Nephron progenitor cell (in vitro differentiated cells): Measurements from ENCODE around the gene CHST12.

Experiments
- DNase-seq: peaks from one replicate; pipeline ENCODE4 v3.0.0; 2021
- H3K27ac Mint-ChIP-seq: 2 replicates; pipeline ENCODE4 v1.8.0; 2021; ENCODE audit warnings: mild to moderate bottlenecking, moderate library complexity, mixed read lengths
- H3K27me3 Mint-ChIP-seq: 2 replicates; pipeline ENCODE4 v1.8.0; 2021; ENCODE audit warnings: mild to moderate bottlenecking, low read depth, mixed read lengths; ENCODE audit not compliant: poor library complexity
- H3K36me3 Mint-ChIP-seq: 2 replicates; pipeline ENCODE4 v1.8.0; 2021; ENCODE audit warnings: low read depth, mixed read lengths
- H3K4me1 Mint-ChIP-seq: 2 replicates; pipeline ENCODE4 v1.8.0; 2021; ENCODE audit warnings: mixed read lengths
- H3K4me3 Mint-ChIP-seq: 2 replicates; pipeline ENCODE4 v1.8.0; 2021; ENCODE audit warnings: mild to moderate bottlenecking, moderate library complexity, mixed read lengths
- H3K9me3 Mint-ChIP-seq: 2 replicates; pipeline ENCODE4 v1.8.0; 2021; ENCODE audit warnings: mild to moderate bottlenecking, moderate library complexity, mixed read lengths
- TF ChIP-seq, protein P1 (sequence below): fragments of 200-600 bp; sonication (generic); IDR thresholded peaks from 2 replicates; pipeline ENCODE4 v1.5.0; 2021; ENCODE audit warnings: antibody characterized with exemption

CHST12 gene

DNA sequence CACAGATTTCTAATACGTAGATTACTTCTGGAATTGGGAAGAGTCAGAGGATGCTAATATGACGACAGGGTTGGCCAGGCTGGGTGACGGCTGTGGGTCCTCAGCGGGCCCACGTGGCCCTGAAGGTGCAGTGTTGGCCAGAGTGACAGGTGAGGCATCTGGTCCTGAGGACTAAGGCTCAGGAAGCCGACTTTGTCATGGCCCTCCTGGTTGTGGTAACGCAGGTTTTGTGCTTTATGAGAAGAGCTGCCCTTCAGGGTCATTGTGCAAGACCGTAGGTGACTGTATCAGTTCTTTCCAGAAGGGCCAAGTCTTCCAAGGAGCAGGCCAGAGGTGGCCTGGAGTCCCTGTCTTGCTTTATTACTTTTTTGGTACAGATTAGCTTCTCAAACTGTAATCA, 46.2 kb upstream of the CHST12 start:
- Mint-ChIP-seq H3K27me3 (peaks cover 8% of the 10 kb centered on the region), H3K36me3 (peaks cover 27% of the 10 kb centered on the region), H3K9me3 (peaks cover 2% of the 10 kb centered on the region), H3K4me1 (peaks cover 54% of the 10 kb centered on the region), H3K4me3 (peak overlapping the region; percentile 86), H3K27ac (peak overlapping the region; percentile 87)
- DNase-seq: no peak
- TF ChIP-seq, protein P1, sequence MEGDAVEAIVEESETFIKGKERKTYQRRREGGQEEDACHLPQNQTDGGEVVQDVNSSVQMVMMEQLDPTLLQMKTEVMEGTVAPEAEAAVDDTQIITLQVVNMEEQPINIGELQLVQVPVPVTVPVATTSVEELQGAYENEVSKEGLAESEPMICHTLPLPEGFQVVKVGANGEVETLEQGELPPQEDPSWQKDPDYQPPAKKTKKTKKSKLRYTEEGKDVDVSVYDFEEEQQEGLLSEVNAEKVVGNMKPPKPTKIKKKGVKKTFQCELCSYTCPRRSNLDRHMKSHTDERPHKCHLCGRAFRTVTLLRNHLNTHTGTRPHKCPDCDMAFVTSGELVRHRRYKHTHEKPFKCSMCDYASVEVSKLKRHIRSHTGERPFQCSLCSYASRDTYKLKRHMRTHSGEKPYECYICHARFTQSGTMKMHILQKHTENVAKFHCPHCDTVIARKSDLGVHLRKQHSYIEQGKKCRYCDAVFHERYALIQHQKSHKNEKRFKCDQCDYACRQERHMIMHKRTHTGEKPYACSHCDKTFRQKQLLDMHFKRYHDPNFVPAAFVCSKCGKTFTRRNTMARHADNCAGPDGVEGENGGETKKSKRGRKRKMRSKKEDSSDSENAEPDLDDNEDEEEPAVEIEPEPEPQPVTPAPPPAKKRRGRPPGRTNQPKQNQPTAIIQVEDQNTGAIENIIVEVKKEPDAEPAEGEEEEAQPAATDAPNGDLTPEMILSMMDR: no peak

DNA sequence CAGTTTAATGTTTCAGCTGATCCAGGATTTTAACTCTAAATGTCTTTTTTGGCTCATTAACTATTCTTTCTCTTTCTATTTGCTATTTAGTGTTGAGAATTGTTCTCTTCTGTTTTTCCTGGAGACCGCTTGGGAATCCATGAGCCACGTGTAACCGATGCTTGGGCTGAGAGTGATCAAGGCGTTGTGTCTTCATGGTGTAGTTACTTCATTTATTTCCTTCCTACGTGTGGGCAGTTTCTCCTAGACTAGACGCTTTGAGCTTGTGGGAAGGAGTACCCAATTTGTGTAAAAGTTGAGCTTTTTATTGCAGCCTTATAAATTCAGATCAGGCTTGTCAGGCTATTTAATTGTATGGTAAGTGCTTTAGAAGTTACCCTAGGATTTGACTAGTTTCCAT, 45.8 kb upstream of the CHST12 start:
- H3K27ac Mint-ChIP-seq: peak overlapping the region; percentile 87
- peaks cover 54% of the 10 kb centered on the region for H3K4me1 Mint-ChIP-seq
- peaks cover 8% of the 10 kb centered on the region for H3K27me3 Mint-ChIP-seq
- peak overlapping the region; percentile 86 for H3K4me3 Mint-ChIP-seq
- peaks cover 28% of the 10 kb centered on the region for H3K36me3 Mint-ChIP-seq
- TF ChIP-seq, protein P1: no peak
- no peak for DNase-seq
- H3K9me3 Mint-ChIP-seq: no peaks in the 10 kb centered on the region

DNA sequence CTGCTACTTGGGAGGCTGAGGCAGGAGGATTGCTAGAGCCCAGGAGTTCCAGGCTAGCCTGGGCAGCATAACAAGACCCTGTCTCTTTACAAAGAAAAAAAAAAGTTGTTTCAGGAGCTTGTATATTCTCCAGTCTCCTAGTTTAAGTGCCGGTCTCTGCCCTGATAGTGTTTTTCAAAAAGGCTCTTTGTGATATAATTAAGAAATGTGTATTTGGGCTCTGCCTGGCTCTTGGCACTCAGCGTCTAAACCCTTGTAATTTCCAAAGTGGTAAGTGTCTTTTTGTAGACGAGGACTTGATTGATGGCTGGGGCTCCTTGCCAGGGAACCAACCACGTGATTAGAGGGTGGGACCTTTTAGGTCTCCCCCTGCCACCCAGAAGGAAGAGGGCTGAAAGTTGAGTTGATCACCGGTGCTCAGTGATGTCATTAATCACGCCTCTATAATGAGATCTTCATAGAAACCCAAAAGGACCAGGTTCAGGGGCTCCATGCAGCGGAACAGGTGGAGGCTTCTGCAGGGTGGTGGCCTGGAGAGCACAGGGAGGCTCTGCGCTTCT, 44.4 kb upstream of the CHST12 start:
- DNase-seq: no peak
- Mint-ChIP-seq H3K36me3 (peaks cover 42% of the 10 kb centered on the region), H3K9me3 (no peaks in the 10 kb centered on the region), H3K27me3 (peaks cover 6% of the 10 kb centered on the region), H3K27ac (peak overlapping the region; percentile 84), H3K4me1 (peaks cover 50% of the 10 kb centered on the region), H3K4me3 (peak overlapping the region; percentile 60)
- TF ChIP-seq, protein P1: no peak

DNA sequence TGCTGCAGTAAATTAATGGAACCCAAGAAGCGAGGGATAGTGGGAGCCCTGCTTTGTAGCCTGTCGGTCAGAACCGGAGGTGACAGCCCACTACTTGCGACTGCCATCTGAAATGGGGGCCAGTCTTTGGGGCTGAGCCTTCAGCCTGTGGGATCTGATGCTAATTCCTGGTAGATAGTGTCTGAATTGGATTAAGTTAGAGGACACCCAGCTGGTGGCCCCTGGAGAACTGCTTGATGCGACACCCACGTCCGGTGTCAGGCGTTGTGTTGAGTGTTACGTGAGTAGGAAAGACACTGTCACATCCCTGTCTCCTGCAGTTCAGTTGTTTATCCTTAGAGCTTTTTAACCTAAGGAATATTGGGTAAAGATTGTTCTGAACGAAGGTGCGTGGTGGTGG, 43.8 kb upstream of the CHST12 start:
- Mint-ChIP-seq H3K27ac (peak overlapping the region; percentile 84), H3K4me1 (peaks cover 50% of the 10 kb centered on the region), H3K27me3 (peaks cover 6% of the 10 kb centered on the region)

DNA sequence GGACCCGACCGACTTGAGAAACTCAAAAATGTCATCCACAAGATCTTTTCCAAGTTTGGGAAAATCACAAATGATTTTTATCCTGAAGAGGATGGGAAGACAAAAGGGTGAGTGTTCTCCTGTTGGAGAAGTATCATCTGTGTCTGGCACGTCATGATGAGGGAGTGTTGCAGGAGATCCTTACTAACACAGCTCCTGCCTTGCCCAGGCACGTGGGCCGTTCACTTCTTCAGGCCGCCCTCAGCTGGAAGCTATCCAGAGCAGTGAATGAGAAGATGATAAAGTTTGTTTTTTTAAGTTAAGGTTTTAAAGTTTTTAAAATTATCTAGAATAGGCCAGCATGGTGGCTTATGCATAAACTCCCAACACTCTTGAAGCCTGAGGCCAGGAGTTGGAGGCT, 42.6 kb upstream of the CHST12 start:
- Mint-ChIP-seq H3K36me3 (peaks cover 57% of the 10 kb centered on the region), H3K27ac (peak overlapping the region; percentile 84), H3K27me3 (peaks cover 9% of the 10 kb centered on the region), H3K4me1 (peaks cover 47% of the 10 kb centered on the region), H3K4me3 (no peak overlapping the region), H3K9me3 (no peaks in the 10 kb centered on the region)
- TF ChIP-seq, protein P1: no peak
- no peak for DNase-seq

More for the DNA sequence above, 43.8 kb upstream of the CHST12 start:
- no peaks in the 10 kb centered on the region for H3K9me3 Mint-ChIP-seq
- H3K4me3 Mint-ChIP-seq: peak overlapping the region; percentile 18
- TF ChIP-seq, protein P1: no peak
- peaks cover 47% of the 10 kb centered on the region for H3K36me3 Mint-ChIP-seq
- DNase-seq: no peak

DNA sequence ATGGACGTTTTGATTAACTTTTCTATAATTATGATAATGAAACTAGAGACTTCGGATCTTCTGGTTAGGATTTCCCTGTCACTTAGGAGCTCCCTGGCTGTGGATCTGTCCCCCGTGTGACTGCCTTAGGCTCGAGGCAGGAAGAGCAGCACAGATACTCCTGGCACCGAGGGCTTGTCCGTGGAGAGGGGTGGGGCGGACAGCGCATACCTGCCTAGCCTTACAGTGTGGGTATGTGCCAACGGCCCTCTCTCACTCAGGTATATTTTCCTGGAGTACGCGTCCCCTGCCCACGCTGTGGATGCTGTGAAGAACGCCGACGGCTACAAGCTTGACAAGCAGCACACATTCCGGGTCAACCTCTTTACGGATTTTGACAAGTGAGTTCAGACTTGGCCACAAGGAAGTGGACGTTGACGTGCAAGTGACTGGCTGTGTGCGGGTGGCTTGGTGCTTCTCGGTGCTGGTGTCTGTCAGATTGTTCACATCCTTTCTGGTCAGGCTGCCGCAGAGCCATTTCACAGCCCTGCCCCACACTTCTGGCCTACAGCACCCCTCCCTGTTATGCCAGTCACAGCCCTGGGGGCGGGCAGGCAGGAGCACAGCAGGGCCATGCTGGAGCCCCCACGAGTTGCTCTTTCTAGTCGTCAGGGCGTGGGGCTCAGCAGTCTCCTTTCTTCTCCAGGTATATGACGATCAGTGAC, 40.9 kb upstream of the CHST12 start:
- H3K27me3 Mint-ChIP-seq: peaks cover 9% of the 10 kb centered on the region

More for the DNA sequence above, 40.9 kb upstream of the CHST12 start:
- Mint-ChIP-seq H3K9me3 (no peaks in the 10 kb centered on the region), H3K36me3 (peaks cover 71% of the 10 kb centered on the region), H3K4me1 (peaks cover 33% of the 10 kb centered on the region), H3K4me3 (no peak overlapping the region), H3K27ac (no peak overlapping the region)
- no peak for DNase-seq
- TF ChIP-seq, protein P1: no peak
